Activated T-helper 1 cell treated with anti-CD3 and anti-CD28 coated beads, Interleukin-12 subunit alpha, Interleukin-12 subunit beta, Interleukin-2, Interleukin-4 antibody, amounts not matched to agents 30 ng/mL and 10 ng/mL and 1 ng/mL, durations not matched to agents 14 hours and 24 hours and 36 hours (primary cell): ENCODE results near the gene CDC7. TPM values are rescaled to one million over a fixed set of nuclear protein-coding genes. Genes with fewer than 3 reads are reported as not detected.
A peak's percentile ranks its signal among the peaks of the same experiment; 100 is the strongest.

ENCODE experiments used
- DNase-seq: peaks from one replicate; pipeline ENCODE4 v3.0.0; 2021; ENCODE audit warnings: low spot score
- H3K27ac Mint-ChIP-seq: one replicate; pipeline ENCODE4 v1.8.0; 2021; ENCODE audit warnings: mild to moderate bottlenecking, mixed read lengths
- H3K27me3 Mint-ChIP-seq: one replicate; pipeline ENCODE4 v1.8.0; 2022; ENCODE audit warnings: mild to moderate bottlenecking, moderate library complexity, mixed read lengths; ENCODE audit not compliant: insufficient read depth
- H3K36me3 Mint-ChIP-seq: one replicate; pipeline ENCODE4 v1.8.0; 2021; ENCODE audit warnings: low read depth, mixed read lengths
- H3K4me1 Mint-ChIP-seq: one replicate; pipeline ENCODE4 v1.8.0; 2021; ENCODE audit warnings: low read depth, mixed read lengths
- H3K4me3 Mint-ChIP-seq: one replicate; pipeline ENCODE4 v1.8.0; 2021; ENCODE audit warnings: mild to moderate bottlenecking, moderate library complexity, mixed read lengths
- H3K9me3 Mint-ChIP-seq: one replicate; pipeline ENCODE4 v1.8.0; 2021; ENCODE audit warnings: mixed read lengths
- intact Hi-C: fragments of 100-400 bp; cut with micrococcal nuclease; formaldehyde crosslinking; loops from one replicate; pipeline ENCODE4 v1.15.1; 2024
- total RNA-seq: library from RNA; stranded (reverse); gene quantifications from 2 replicates; pipeline ENCODE4 v1.2.3, GENCODE V29; 2022

Gene CDC7
- total RNA-seq, 1 donor from 2014 or later, result 23.1 TPM

DNA sequence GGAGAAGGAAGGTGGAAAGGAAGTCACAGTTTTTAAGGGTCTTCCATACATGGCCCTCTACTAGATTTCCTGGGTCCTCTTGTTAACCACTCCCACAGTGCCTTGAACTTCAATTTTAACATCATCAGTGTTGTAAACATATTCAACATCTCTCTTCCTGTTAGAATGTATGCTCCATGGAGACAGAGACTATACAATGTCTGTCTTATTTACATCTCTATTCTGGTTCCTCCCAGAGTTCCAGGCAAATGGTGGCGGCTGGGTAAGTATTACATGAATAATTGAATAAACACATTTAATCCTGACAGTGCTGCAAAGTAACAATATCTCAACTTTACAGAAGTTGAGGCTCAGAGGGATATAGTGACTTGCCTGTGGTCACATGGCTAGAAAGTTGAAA is 40.3 kb downstream of the CDC7 start:
- Mint-ChIP-seq H3K27me3 (no peaks in the 10 kb centered on the region), H3K9me3 (peaks cover 11% of the 10 kb centered on the region), H3K27ac (no peak overlapping the region), H3K36me3 (peaks cover 13% of the 10 kb centered on the region), H3K4me1 (peaks cover 35% of the 10 kb centered on the region), H3K4me3 (no peak overlapping the region)
- intact Hi-C loops, result no loop called here
- no peak for DNase-seq

DNA sequence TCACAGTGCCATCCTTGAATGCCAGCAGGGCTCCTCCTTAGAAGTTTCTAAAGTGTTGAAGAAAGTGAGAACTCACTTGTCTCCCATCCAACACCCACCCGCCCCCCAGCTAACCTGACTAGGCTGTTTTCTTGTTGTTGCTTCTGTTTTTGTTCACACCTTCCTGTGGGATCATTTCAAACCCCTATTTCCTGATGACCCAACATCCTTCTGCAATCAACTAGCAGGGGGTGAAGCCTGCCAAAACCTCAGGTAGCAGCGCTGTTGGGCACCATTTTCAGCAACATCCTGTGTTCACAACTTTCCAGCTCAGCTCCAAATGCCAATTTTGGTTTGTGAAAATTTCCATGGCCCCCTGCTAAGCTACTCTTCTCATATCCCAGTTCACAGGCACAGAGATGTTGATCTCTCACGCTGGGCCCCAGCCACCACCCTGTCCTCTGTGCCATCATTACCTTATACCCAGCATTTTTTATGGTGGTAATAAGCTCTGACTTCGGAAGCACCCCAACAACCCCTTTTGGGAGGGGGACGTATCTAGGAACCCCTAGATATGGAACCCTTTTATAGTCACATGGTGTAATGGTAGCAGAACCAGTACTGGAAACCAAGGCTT is 41.4 kb downstream of the CDC7 start:
- no peaks in the 10 kb centered on the region for H3K27me3 Mint-ChIP-seq
- H3K27ac Mint-ChIP-seq, result no peak overlapping the region
- H3K36me3 Mint-ChIP-seq, result peaks cover 13% of the 10 kb centered on the region
- DNase-seq, result no peak
- intact Hi-C loops, result no loop called here
- peaks cover 39% of the 10 kb centered on the region for H3K4me1 Mint-ChIP-seq
- no peak overlapping the region for H3K4me3 Mint-ChIP-seq
- peaks cover 11% of the 10 kb centered on the region for H3K9me3 Mint-ChIP-seq

DNA sequence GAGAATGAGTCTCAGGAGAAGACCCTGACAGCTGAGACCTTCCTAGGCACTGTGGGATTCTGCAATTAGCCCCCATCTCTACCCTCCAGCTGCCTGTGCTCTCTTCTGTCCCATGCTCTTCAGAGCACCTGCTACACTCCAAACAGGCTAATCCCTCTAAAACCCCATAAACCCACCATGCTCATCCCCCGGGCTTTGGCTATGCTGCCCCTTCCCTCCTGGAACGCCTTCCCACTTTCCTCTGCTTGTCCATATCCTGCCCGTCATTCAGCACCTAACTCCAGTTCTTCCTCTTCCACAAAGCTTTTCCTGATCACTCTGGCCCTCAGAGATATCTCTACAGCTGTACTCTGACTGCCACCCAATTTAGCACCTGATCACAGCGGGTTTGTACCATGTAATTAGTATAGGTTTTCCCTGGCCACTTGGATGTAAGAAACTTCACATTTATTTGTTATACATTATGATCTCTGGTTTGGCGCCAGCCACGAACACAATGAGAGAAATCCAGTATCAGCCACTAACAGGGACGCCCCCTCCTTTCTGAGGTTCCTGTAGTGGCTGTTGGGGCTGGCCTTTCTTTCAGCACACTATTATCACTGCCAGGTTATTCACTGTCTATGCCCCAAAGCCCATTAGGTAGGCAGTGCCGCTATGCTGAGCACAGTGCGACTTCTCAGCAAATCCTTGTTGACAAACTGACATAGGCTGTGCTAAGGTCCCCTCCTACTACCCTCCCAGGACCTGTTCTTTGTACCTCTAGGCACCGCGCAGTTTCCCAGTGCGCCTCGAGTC is 45.1 kb downstream of the CDC7 start:
- Mint-ChIP-seq H3K27me3 (no peaks in the 10 kb centered on the region), H3K27ac (no peak overlapping the region), H3K9me3 (peaks cover 12% of the 10 kb centered on the region), H3K36me3 (peaks cover 12% of the 10 kb centered on the region), H3K4me1 (peaks cover 63% of the 10 kb centered on the region), H3K4me3 (no peak overlapping the region)
- DNase-seq, result no peak
- intact Hi-C loops, result no loop called here

DNA sequence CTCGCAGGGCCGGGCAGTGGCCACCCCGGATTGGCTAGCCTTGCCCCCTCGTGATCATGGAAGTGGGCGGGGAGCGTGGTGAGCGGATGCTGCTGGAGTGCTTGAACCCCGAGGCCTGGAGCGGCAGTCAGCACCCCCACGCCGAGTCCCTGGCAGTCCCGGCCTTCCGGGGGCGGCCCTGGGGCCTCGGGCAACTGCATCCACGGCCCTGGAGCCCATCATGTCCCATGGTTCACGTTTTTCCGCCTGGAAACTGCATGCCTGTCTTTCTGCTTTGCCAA is 45.6 kb downstream of the CDC7 start:
- no peak for DNase-seq
- peaks cover 63% of the 10 kb centered on the region for H3K4me1 Mint-ChIP-seq
- peaks cover 13% of the 10 kb centered on the region for H3K9me3 Mint-ChIP-seq
- H3K36me3 Mint-ChIP-seq, result peaks cover 12% of the 10 kb centered on the region
- no peak overlapping the region for H3K4me3 Mint-ChIP-seq
- no peak overlapping the region for H3K27ac Mint-ChIP-seq
- intact Hi-C loops, result no loop called here
- no peaks in the 10 kb centered on the region for H3K27me3 Mint-ChIP-seq

DNA sequence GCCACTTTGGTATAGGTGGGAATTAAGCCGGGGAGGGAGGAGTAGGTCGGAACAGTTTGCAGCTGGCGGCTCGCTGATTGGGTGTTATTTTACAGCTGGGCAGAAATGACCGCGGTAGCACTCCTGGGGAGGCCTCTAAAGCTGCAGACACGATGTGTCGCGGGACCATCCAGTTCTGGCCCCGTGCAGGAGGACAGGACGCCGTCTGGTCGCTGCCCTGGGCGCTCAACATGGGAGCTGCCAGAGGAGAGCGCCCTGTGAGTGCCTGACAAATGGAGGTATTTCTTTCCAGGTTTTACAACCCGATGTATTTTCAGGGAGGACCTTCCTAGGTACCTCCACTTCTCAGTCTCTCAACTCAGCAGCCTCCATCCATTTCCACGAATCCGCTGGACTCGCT is 46.2 kb downstream of the CDC7 start:
- H3K4me1 Mint-ChIP-seq, result peaks cover 63% of the 10 kb centered on the region
- DNase-seq, result no peak
- no peak overlapping the region for H3K4me3 Mint-ChIP-seq
- no peaks in the 10 kb centered on the region for H3K27me3 Mint-ChIP-seq
- peaks cover 12% of the 10 kb centered on the region for H3K36me3 Mint-ChIP-seq
- H3K9me3 Mint-ChIP-seq, result peaks cover 9% of the 10 kb centered on the region
- intact Hi-C loops, result no loop called here
- H3K27ac Mint-ChIP-seq, result no peak overlapping the region

DNA sequence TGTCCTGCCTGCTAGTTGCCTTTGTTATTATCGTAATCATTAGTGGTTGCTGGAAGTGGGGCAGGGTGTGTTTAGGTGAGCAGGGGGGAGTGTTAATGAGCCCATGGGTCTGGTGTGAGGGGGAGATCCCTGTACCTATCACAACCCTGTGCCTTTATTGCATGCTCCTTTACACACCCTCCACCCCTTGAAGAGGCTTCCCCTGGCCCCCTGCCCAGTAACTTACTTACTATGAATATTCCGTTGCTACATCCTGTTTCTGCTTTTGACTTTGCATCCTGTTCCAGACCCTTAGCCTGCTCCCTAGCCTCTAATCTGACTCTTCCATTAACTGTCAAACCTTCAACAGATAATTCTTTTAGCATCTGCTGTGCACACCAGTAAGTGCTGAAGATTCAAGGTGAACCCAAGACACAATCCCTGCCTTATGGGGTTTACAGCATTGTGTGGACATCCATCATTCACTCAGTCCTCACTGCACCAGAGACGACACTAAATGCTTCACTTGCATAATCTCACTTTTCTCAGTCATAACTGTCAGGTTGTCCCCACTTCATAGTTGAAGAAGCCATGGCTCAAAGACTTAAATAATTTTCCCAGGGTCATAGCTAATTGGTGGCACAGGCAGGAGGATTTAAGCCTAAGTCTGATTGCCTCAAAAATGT is 47.9 kb downstream of the CDC7 start:
- Mint-ChIP-seq H3K4me3 (peak overlapping the region; percentile 61), H3K36me3 (peaks cover 12% of the 10 kb centered on the region), H3K27ac (peak overlapping the region; percentile 82), H3K4me1 (peaks cover 74% of the 10 kb centered on the region), H3K9me3 (peaks cover 9% of the 10 kb centered on the region), H3K27me3 (no peaks in the 10 kb centered on the region)
- intact Hi-C loops, result loop anchor here (2.0 kb wide), 3 partner anchors 20 to 124 kb away; no protein-coding TSS in a partner anchor
- no peak for DNase-seq

DNA sequence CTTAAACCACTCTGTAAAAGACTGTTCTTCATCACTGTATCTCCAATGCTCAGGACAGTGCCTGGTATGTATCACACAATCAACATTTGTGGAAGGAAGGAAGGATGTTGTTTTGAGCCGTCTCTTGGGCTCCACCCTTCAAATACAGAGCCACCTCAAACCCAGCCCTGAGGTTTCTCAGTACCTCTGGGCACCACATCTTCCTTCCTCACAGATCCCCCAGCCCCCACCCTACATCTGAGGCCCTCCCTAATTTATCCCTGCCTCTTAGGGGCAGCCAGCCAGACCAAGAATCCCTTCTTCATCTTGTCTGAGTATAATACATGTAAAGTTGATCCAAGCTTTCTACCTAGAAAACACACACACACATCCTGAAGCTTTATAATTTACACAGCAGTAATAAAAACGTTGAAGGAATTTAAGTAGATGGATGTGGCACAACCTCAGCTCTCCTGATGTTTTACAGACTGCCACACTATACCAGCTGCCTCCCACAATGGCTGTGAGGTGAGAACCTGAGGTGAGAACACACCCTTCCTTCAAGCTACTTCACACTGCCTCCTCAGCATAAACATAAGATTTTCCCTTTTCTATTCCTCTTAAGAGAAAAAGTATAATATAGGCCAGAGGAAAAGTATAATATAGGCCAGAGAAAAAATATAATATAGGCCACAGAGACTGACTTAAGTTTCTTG is 48.5 kb downstream of the CDC7 start:
- peak overlapping the region; percentile 61 for H3K4me3 Mint-ChIP-seq
- peaks cover 9% of the 10 kb centered on the region for H3K9me3 Mint-ChIP-seq
- peak overlapping the region; percentile 82 for H3K27ac Mint-ChIP-seq
- intact Hi-C loops, result loop anchor here (2.0 kb wide), 3 partner anchors 20 to 124 kb away; no protein-coding TSS in a partner anchor
- DNase-seq, result peak; percentile 36
- H3K27me3 Mint-ChIP-seq, result no peaks in the 10 kb centered on the region
- H3K36me3 Mint-ChIP-seq, result peaks cover 12% of the 10 kb centered on the region
- peaks cover 81% of the 10 kb centered on the region for H3K4me1 Mint-ChIP-seq

DNA sequence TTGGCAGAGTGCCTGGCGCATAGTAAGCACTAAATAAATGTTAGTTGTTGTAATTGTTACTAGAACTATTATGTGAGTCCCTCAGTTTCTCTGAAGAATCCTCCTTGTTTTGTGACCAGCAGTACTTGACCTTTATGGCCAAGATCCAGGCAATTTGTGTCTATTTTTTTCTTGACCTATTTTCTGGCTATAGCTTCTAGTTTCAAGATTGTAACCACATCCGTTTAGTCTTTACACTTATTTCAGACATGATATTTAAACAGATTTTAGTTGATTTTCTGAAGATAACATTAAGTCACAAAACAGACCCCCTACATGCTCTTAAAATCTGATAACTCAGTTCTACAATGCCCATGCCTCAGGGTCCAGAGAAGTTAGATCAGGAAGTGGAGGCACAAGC is 50.3 kb downstream of the CDC7 start:
- Mint-ChIP-seq H3K27ac (peak overlapping the region; percentile 32), H3K9me3 (peaks cover 9% of the 10 kb centered on the region), H3K4me3 (no peak overlapping the region)

DNA sequence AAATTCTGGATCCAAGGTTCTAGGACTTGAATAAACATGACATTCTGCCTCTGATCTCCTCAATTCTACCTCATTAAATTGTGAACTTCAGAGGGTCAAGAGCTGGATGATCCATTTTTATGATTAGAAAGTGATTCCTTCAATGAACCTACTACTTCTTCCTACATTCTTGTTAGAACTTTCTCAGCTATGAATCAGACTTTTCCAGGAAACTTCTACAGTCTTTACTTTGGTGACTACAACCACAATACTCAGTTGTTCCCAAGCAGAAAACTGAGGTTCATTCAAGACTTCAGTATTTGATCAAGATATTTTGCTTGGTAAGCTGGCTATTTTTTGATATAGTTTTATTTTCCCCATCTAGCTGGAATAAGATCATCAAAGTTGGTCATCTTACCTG is 51.4 kb downstream of the CDC7 start:
- DNase-seq, result no peak
- no peak overlapping the region for H3K27ac Mint-ChIP-seq
- H3K36me3 Mint-ChIP-seq, result peaks cover 7% of the 10 kb centered on the region
- H3K4me3 Mint-ChIP-seq, result peak overlapping the region; percentile 1
- intact Hi-C loops, result loop anchor here (10.0 kb wide), 1 partner anchor 933 kb away; the partner anchor contains the start of gene GFI1
- peaks cover 98% of the 10 kb centered on the region for H3K4me1 Mint-ChIP-seq
- no peaks in the 10 kb centered on the region for H3K27me3 Mint-ChIP-seq
- peaks cover 9% of the 10 kb centered on the region for H3K9me3 Mint-ChIP-seq

More for the DNA sequence above, 50.3 kb downstream of the CDC7 start:
- peaks cover 7% of the 10 kb centered on the region for H3K36me3 Mint-ChIP-seq
- DNase-seq, result no peak
- intact Hi-C loops, result loop anchor here (10.0 kb wide), 1 partner anchor 934 kb away; the partner anchor contains the start of gene GFI1
- H3K27me3 Mint-ChIP-seq, result no peaks in the 10 kb centered on the region
- peaks cover 92% of the 10 kb centered on the region for H3K4me1 Mint-ChIP-seq

DNA sequence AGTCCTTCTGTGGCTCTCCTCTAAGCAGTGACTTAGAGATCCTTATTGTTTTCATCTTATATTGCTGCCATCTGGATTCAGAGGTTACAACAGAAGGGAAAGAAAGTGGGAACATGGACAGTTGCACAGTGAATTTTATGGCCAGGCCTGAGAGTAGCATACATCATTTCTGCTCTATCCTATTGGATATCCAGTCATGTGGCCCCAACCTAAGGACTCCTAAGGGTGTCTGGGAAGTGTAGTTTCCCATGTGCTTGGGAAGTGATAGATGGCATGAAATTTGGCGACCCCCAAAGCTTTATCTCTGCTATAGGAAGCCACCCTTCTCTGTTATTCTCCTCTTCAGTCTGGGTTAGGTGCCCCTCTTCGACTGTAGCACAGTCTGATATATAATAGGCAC is 51.9 kb downstream of the CDC7 start:
- intact Hi-C loops, result loop anchor here (10.0 kb wide), 1 partner anchor 932 kb away; the partner anchor contains the start of gene GFI1
- Mint-ChIP-seq H3K9me3 (peaks cover 9% of the 10 kb centered on the region), H3K36me3 (peaks cover 7% of the 10 kb centered on the region), H3K4me1 (peaks cover 98% of the 10 kb centered on the region), H3K4me3 (no peak overlapping the region), H3K27ac (no peak overlapping the region), H3K27me3 (no peaks in the 10 kb centered on the region)
- DNase-seq, result no peak

DNA sequence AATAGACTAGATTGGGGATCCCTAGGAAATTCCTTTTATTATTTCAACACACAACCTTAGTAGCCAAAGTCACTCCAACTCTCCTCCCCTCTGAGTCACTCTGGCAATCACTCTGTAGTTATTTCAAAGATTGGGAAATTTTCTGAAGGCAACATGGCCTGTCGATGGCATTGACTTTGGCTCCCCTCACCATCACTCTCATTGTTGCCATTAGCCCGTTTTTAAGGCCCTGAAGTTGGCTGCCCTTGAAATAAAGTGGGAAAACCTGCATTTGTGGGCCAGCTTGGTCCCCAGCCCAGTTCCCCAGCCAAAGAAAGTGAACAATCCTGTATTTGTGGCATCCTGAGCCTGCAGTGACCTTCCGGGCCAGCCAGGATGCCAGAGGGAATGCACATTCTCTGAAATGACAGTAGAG is 52.5 kb downstream of the CDC7 start:
- Mint-ChIP-seq H3K9me3 (peaks cover 9% of the 10 kb centered on the region), H3K27ac (peak overlapping the region; percentile 14), H3K36me3 (peaks cover 7% of the 10 kb centered on the region), H3K4me1 (peaks cover 98% of the 10 kb centered on the region), H3K27me3 (no peaks in the 10 kb centered on the region), H3K4me3 (no peak overlapping the region)
- intact Hi-C loops, result loop anchor here (10.0 kb wide), 1 partner anchor 932 kb away; the partner anchor contains the start of gene GFI1
- DNase-seq, result no peak

DNA sequence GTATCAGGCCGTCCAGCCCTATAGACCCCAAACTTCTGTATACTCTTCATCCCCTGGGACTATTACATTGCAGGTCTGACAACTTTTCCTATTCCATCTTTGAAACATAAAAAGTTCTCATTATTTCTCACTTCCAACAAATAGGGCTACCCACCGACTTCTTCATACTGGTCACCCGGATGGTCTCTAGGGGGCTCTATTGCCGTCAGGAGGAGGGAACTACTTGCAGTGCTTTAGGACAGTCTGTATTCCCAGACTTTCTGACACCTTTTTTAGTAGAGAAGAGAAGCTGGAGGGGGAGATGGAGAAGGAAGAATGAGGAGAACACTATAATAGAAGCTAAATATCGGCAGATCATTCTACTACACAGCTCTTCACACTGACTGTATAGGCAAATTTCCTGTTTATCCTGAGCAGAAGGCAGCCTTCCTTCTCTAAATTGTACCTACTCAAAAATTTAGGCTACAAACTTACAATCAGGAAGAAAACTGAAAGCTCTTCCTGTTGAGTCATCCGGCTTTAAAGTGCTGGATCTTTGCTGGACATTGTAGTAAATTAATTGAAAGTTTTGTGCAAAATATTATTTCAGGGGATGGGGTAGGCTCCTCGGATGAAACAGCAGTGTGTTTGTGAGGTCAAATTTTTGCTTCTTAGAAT is 54.6 kb downstream of the CDC7 start:
- DNase-seq, result no peak
- Mint-ChIP-seq H3K9me3 (peaks cover 9% of the 10 kb centered on the region), H3K27ac (peak overlapping the region; percentile 83), H3K4me3 (peak overlapping the region; percentile 7), H3K27me3 (no peaks in the 10 kb centered on the region), H3K36me3 (peaks cover 7% of the 10 kb centered on the region), H3K4me1 (peaks cover 92% of the 10 kb centered on the region)
- intact Hi-C loops, result loop anchor here (10.0 kb wide), 1 partner anchor 930 kb away; the partner anchor contains the start of gene GFI1
